Measurements from ENCODE around the gene PCDHGC5. TPM values are rescaled to one million over a fixed set of nuclear protein-coding genes. Genes with fewer than 3 reads are reported as not detected.
A peak's percentile ranks its signal among the peaks of the same experiment; 100 is the strongest.

PCDHGC5 gene
- under 1 TPM in 1 of 2 donors, not detected in 1; 0.17 TPM for total RNA-seq

- no peak for ATAC-seq
- DNase-seq (ENCODE audit: low spot score), result no peak
- Mint-ChIP-seq H3K4me1 (ENCODE audit: low read depth in 2 of 2) (peaks cover 4 to 9% of the 10 kb centered on the region in 2 donors), H3K9me3 (no peaks in the 10 kb centered on the region), H3K27me3 (peaks cover 45 to 48% of the 10 kb centered on the region in 2 donors), H3K36me3 (no peaks in the 10 kb centered on the region), H3K4me3 (no peak within 1 kb of the TSS), H3K27ac (no peak within 1 kb of the TSS)
Measured at GRCh38 chr5:141488591-141489561, at the start of gene PCDHGC5. PCDHGC5 (plus strand) TSS chr5:141489081; CDS start chr5:141489241, 160 bp downstream.

DNA sequence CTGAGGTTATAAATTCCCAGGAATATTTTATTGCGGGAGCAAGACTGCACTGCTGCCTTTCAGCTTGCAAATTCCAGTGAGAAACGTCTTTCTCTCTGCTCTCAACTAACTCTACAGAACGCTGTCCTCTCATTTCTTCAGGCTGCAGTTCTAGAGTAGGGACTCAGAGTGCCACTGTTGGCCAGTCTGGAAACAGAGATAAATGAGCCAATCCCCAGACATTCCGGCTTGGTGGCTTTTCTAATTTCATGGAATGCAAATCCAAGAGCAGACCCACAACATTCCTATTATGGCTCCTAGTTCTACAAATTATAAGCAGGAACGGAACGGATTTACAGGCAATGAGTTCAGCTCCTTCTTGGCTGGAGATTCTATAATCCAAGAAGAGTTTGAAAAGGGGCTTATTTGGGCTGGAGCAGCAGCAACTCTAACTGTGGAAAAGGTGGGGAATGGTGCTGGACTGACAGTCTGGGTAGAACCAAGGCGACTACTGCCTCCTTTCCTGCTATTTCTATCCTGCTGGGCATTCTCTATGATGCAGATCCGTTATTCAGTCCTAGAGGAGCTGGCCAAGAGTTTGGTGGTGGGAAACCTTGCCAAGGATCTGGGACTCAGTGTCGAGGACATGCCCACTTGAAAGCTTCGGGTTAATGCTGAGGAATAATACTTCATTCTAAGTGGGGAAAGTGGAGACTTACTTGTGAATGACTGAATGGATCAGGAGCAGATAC, 49.3 kb upstream of the PCDHGC5 start:
- peaks cover 0 to 3% of the 10 kb centered on the region in 2 donors for H3K4me1 Mint-ChIP-seq (ENCODE audit: low read depth in 2 of 2)

GRCh38 chr5:141440341-141440740, 48.5 kb upstream of the PCDHGC5 start:
- H3K4me1 Mint-ChIP-seq (ENCODE audit: low read depth in 2 of 2), result peaks cover 0 to 3% of the 10 kb centered on the region in 2 donors

More for the DNA sequence above, 49.3 kb upstream of the PCDHGC5 start:
- no peak for ATAC-seq
- Mint-ChIP-seq H3K36me3 (no peaks in the 10 kb centered on the region), H3K9me3 (peaks cover 3% of the 10 kb centered on the region), H3K27me3 (peaks cover 12 to 17% of the 10 kb centered on the region in 2 donors), H3K4me3 (no peak overlapping the region), H3K27ac (no peak overlapping the region)
- DNase-seq (ENCODE audit: low spot score), result no peak

GRCh38 chr5:141441571-141442170, 47.2 kb upstream of the PCDHGC5 start:
- H3K4me3 Mint-ChIP-seq, result no peak overlapping the region
- peaks cover 3% of the 10 kb centered on the region for H3K9me3 Mint-ChIP-seq
- peaks cover 0 to 3% of the 10 kb centered on the region in 2 donors for H3K4me1 Mint-ChIP-seq (ENCODE audit: low read depth in 2 of 2)

More at GRCh38 chr5:141440341-141440740, 48.5 kb upstream of the PCDHGC5 start:
- H3K9me3 Mint-ChIP-seq, result peaks cover 3% of the 10 kb centered on the region
- no peak overlapping the region for H3K27ac Mint-ChIP-seq
- no peak for DNase-seq (ENCODE audit: low spot score)
- H3K27me3 Mint-ChIP-seq, result peaks cover 12 to 23% of the 10 kb centered on the region in 2 donors
- H3K4me3 Mint-ChIP-seq, result no peak overlapping the region
- no peak for ATAC-seq
- no peaks in the 10 kb centered on the region for H3K36me3 Mint-ChIP-seq

GRCh38 chr5:141465351-141465750, 23.5 kb upstream of the PCDHGC5 start:
- H3K4me1 Mint-ChIP-seq (ENCODE audit: low read depth in 2 of 2), result no peaks in the 10 kb centered on the region
- ATAC-seq (no peak), DNase-seq (ENCODE audit: low spot score) (no peak)
- no peak overlapping the region for H3K4me3 Mint-ChIP-seq
- peaks cover 5 to 13% of the 10 kb centered on the region in 2 donors for H3K27me3 Mint-ChIP-seq
- no peak overlapping the region for H3K27ac Mint-ChIP-seq
- no peaks in the 10 kb centered on the region for H3K9me3 Mint-ChIP-seq
- no peaks in the 10 kb centered on the region for H3K36me3 Mint-ChIP-seq

More at GRCh38 chr5:141441571-141442170, 47.2 kb upstream of the PCDHGC5 start:
- ATAC-seq (peak in 1 of 2 donors; percentile 24), DNase-seq (ENCODE audit: low spot score) (no peak)
- Mint-ChIP-seq H3K27me3 (peaks cover 14 to 32% of the 10 kb centered on the region in 2 donors), H3K36me3 (no peaks in the 10 kb centered on the region), H3K27ac (no peak overlapping the region)

- peaks cover 15 to 25% of the 10 kb centered on the region in 2 donors for H3K4me1 Mint-ChIP-seq (ENCODE audit: low read depth in 2 of 2)
- H3K4me3 Mint-ChIP-seq, result peak within 1 kb of the TSS; percentile 82
- no peaks in the 10 kb centered on the region for H3K36me3 Mint-ChIP-seq
- DNase-seq (ENCODE audit: low spot score) (no peak), ATAC-seq (peak; percentile 76 to 90)
- no peaks in the 10 kb centered on the region for H3K9me3 Mint-ChIP-seq
- peak within 1 kb of the TSS in 1 of 2 donors; percentile 48 for H3K27ac Mint-ChIP-seq
- peaks cover 44 to 59% of the 10 kb centered on the region in 2 donors for H3K27me3 Mint-ChIP-seq
Measured at GRCh38 chr5:141475625-141476131, 13.2 kb upstream of the PCDHGC5 start, which contains the start of gene PCDHGC3. PCDHGC3 (plus strand) TSS chr5:141475966; CDS start chr5:141476117, 151 bp downstream.

GRCh38 chr5:141476132-141476911, 12.6 kb upstream of the PCDHGC5 start:
- Mint-ChIP-seq H3K4me1 (ENCODE audit: low read depth in 2 of 2) (peaks cover 15 to 25% of the 10 kb centered on the region in 2 donors), H3K36me3 (no peaks in the 10 kb centered on the region), H3K27me3 (peaks cover 47 to 59% of the 10 kb centered on the region in 2 donors), H3K4me3 (peak overlapping the region; percentile 82), H3K27ac (peak overlapping the region in 1 of 2 donors; percentile 48), H3K9me3 (no peaks in the 10 kb centered on the region)
- ATAC-seq, result peak; percentile 22 to 48
- DNase-seq (ENCODE audit: low spot score), result no peak

- peaks cover 15 to 25% of the 10 kb centered on the region in 2 donors for H3K4me1 Mint-ChIP-seq (ENCODE audit: low read depth in 2 of 2)
- no peak for ATAC-seq
- H3K27me3 Mint-ChIP-seq, result peaks cover 47 to 61% of the 10 kb centered on the region in 2 donors
- H3K4me3 Mint-ChIP-seq, result peak overlapping the region; percentile 24
- no peak overlapping the region for H3K27ac Mint-ChIP-seq
- H3K36me3 Mint-ChIP-seq, result no peaks in the 10 kb centered on the region
- DNase-seq (ENCODE audit: low spot score), result no peak
- H3K9me3 Mint-ChIP-seq, result no peaks in the 10 kb centered on the region
Measured at GRCh38 chr5:141477044-141477575, 11.8 kb upstream of the PCDHGC5 start.

DNA sequence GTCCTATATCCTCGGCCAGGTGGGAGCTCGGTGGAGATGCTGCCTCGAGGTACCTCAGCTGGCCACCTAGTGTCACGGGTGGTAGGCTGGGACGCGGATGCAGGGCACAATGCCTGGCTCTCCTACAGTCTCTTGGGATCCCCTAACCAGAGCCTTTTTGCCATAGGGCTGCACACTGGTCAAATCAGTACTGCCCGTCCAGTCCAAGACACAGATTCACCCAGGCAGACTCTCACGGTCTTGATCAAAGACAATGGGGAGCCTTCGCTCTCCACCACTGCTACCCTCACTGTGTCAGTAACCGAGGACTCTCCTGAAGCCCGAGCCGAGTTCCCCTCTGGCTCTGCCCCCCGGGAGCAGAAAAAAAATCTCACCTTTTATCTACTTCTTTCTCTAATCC, 11.1 kb upstream of the PCDHGC5 start:
- Mint-ChIP-seq H3K27me3 (peaks cover 52 to 68% of the 10 kb centered on the region in 2 donors), H3K9me3 (no peaks in the 10 kb centered on the region), H3K4me3 (peak overlapping the region; percentile 24), H3K27ac (no peak overlapping the region), H3K4me1 (ENCODE audit: low read depth in 2 of 2) (peaks cover 15 to 25% of the 10 kb centered on the region in 2 donors), H3K36me3 (no peaks in the 10 kb centered on the region)
- DNase-seq (ENCODE audit: low spot score) (no peak), ATAC-seq (no peak)

DNA sequence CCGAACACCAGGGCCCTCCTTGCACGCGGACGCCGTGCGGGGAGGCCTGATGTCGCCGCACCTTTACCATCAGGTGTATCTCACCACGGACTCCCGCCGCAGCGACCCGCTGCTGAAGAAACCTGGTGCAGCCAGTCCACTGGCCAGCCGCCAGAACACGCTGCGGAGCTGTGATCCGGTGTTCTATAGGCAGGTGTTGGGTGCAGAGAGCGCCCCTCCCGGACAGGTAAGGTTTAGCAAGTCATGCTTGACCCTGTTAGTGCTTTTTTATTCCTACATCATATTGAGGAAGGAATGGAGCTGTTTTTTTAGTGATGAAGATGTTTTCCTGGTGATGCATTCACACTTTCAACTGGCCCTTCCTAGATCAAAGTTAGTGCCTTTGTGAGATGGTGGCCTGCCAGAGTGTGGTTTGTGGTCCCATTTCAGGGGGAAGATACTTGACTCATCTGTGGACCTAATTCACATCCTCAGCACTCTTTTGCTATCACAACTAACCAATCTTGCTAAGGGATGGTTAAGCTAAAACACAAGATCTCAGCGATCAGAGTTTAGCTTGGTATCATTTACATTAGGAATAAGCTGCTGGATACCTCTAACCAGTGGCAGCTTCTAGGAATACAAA, 10.4 kb upstream of the PCDHGC5 start:
- peaks cover 15 to 29% of the 10 kb centered on the region in 2 donors for H3K4me1 Mint-ChIP-seq (ENCODE audit: low read depth in 2 of 2)
- H3K36me3 Mint-ChIP-seq, result no peaks in the 10 kb centered on the region
- no peaks in the 10 kb centered on the region for H3K9me3 Mint-ChIP-seq
- DNase-seq (ENCODE audit: low spot score), result no peak
- H3K27ac Mint-ChIP-seq, result no peak overlapping the region
- peaks cover 54 to 72% of the 10 kb centered on the region in 2 donors for H3K27me3 Mint-ChIP-seq
- no peak overlapping the region for H3K4me3 Mint-ChIP-seq
- peak in 1 of 2 donors; percentile 60 for ATAC-seq

- no peak for DNase-seq (ENCODE audit: low spot score)
- ATAC-seq, result no peak
- Mint-ChIP-seq H3K27me3 (peaks cover 61 to 72% of the 10 kb centered on the region in 2 donors), H3K4me3 (no peak overlapping the region), H3K4me1 (ENCODE audit: low read depth in 2 of 2) (peaks cover 15 to 32% of the 10 kb centered on the region in 2 donors), H3K36me3 (no peaks in the 10 kb centered on the region), H3K27ac (no peak overlapping the region), H3K9me3 (no peaks in the 10 kb centered on the region)
Measured at GRCh38 chr5:141479776-141480175, 9.1 kb upstream of the PCDHGC5 start.

DNA sequence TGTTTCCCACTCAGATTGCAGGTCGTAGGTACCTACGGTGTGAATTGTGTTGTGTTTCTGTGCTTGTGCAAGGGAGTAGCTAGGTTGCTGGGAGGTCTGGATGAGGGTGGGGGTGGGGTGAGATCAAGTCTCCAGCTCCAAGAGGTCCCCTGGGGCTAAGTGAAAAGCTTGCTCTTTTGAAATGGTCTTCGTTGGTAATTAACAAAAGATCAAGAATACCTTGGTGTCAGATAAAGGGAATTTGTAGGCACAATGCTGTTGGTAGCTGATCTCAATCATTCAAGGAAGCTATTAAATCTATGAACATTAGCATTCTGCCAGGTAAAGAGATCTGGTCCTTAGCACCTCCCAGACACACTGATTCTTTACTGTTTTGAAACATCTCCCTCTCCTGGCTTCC, 5.0 kb upstream of the PCDHGC5 start:
- DNase-seq (ENCODE audit: low spot score) (no peak), ATAC-seq (no peak)
- Mint-ChIP-seq H3K4me1 (ENCODE audit: low read depth in 2 of 2) (peaks cover 0 to 10% of the 10 kb centered on the region in 2 donors), H3K27me3 (peaks cover 51 to 57% of the 10 kb centered on the region in 2 donors), H3K4me3 (no peak overlapping the region), H3K36me3 (no peaks in the 10 kb centered on the region), H3K9me3 (no peaks in the 10 kb centered on the region), H3K27ac (no peak overlapping the region)
